ENCODE data around the gene SMTNL1.

SMTNL1 gene

GRCh38 chr11:57501953-57502352, 35.4 kb upstream of the SMTNL1 start:
- DNase-seq (no peak), ATAC-seq (no peak)
- no peak overlapping the region for H3K27ac Mint-ChIP-seq
- H3K4me1 Mint-ChIP-seq = peaks cover 14% of the 10 kb centered on the region
- no peaks in the 10 kb centered on the region for H3K9me3 Mint-ChIP-seq
- no peak overlapping the region for H3K4me3 Mint-ChIP-seq
- no peaks in the 10 kb centered on the region for H3K27me3 Mint-ChIP-seq

GRCh38 chr11:57502376-57502775, 35.0 kb upstream of the SMTNL1 start:
- no peaks in the 10 kb centered on the region for H3K9me3 Mint-ChIP-seq
- ATAC-seq (no peak), DNase-seq (no peak)
- no peaks in the 10 kb centered on the region for H3K27me3 Mint-ChIP-seq
- peaks cover 14% of the 10 kb centered on the region for H3K4me1 Mint-ChIP-seq
- no peak overlapping the region for H3K4me3 Mint-ChIP-seq
- no peak overlapping the region for H3K27ac Mint-ChIP-seq

- ATAC-seq (no peak), DNase-seq (no peak)
- Mint-ChIP-seq H3K27me3 (no peaks in the 10 kb centered on the region), H3K9me3 (no peaks in the 10 kb centered on the region), H3K4me3 (peak overlapping the region in 1 of 2 donors; percentile 3), H3K27ac (no peak overlapping the region), H3K4me1 (peaks cover 14% of the 10 kb centered on the region)
Measured at GRCh38 chr11:57502870-57503269, 34.5 kb upstream of the SMTNL1 start.

GRCh38 chr11:57504511-57504910, 32.9 kb upstream of the SMTNL1 start:
- ATAC-seq (no peak), DNase-seq (no peak)
- Mint-ChIP-seq H3K27me3 (no peaks in the 10 kb centered on the region), H3K4me3 (no peak overlapping the region), H3K27ac (no peak overlapping the region), H3K4me1 (peaks cover 17% of the 10 kb centered on the region), H3K9me3 (no peaks in the 10 kb centered on the region)

- H3K9me3 Mint-ChIP-seq = no peaks in the 10 kb centered on the region
- H3K27ac Mint-ChIP-seq = no peak overlapping the region
- DNase-seq (no peak), ATAC-seq (no peak)
- no peaks in the 10 kb centered on the region for H3K27me3 Mint-ChIP-seq
- H3K4me3 Mint-ChIP-seq = no peak overlapping the region
- peaks cover 15% of the 10 kb centered on the region for H3K4me1 Mint-ChIP-seq
Measured at GRCh38 chr11:57506522-57506921, 30.9 kb upstream of the SMTNL1 start.

- Mint-ChIP-seq H3K27me3 (no peaks in the 10 kb centered on the region), H3K4me3 (no peak overlapping the region), H3K4me1 (peaks cover 36% of the 10 kb centered on the region), H3K27ac (no peak overlapping the region), H3K9me3 (no peaks in the 10 kb centered on the region)
- DNase-seq (no peak), ATAC-seq (no peak)
Measured at GRCh38 chr11:57508341-57509170, 28.8 kb upstream of the SMTNL1 start.

GRCh38 chr11:57511741-57512430, 25.5 kb upstream of the SMTNL1 start:
- H3K9me3 Mint-ChIP-seq = no peaks in the 10 kb centered on the region

GRCh38 chr11:57512646-57513451, 24.5 kb upstream of the SMTNL1 start:
- peak overlapping the region; percentile 100 for H3K4me3 Mint-ChIP-seq
- no peaks in the 10 kb centered on the region for H3K9me3 Mint-ChIP-seq
- DNase-seq (no peak), ATAC-seq (no peak)
- peak overlapping the region in 1 of 2 donors; percentile 95 for H3K27ac Mint-ChIP-seq
- H3K27me3 Mint-ChIP-seq = no peaks in the 10 kb centered on the region
- peaks cover 51% of the 10 kb centered on the region for H3K4me1 Mint-ChIP-seq

More at GRCh38 chr11:57511741-57512430, 25.5 kb upstream of the SMTNL1 start:
- Mint-ChIP-seq H3K4me3 (peak overlapping the region; percentile 100), H3K27me3 (no peaks in the 10 kb centered on the region), H3K4me1 (peaks cover 51% of the 10 kb centered on the region), H3K27ac (peak overlapping the region; percentile 91 to 95)
- peak; percentile 24 for ATAC-seq
- no peak for DNase-seq

- H3K4me1 Mint-ChIP-seq = peaks cover 51% of the 10 kb centered on the region
- H3K4me3 Mint-ChIP-seq = peak overlapping the region; percentile 100
- ATAC-seq (no peak), DNase-seq (no peak)
- H3K27ac Mint-ChIP-seq = peak overlapping the region in 1 of 2 donors; percentile 85
- H3K9me3 Mint-ChIP-seq = no peaks in the 10 kb centered on the region
- H3K27me3 Mint-ChIP-seq = no peaks in the 10 kb centered on the region
Measured at GRCh38 chr11:57513452-57513795, 24.0 kb upstream of the SMTNL1 start.

GRCh38 chr11:57513911-57514537, 23.4 kb upstream of the SMTNL1 start:
- H3K4me3 Mint-ChIP-seq = peak overlapping the region; percentile 100
- no peaks in the 10 kb centered on the region for H3K9me3 Mint-ChIP-seq
- DNase-seq (peak; percentile 35 to 39), ATAC-seq (peak; percentile 65)
- peaks cover 51% of the 10 kb centered on the region for H3K4me1 Mint-ChIP-seq
- no peaks in the 10 kb centered on the region for H3K27me3 Mint-ChIP-seq
- H3K27ac Mint-ChIP-seq = peak overlapping the region; percentile 96

- peak; percentile 67 for ATAC-seq
- Mint-ChIP-seq H3K9me3 (no peaks in the 10 kb centered on the region), H3K4me3 (peak overlapping the region; percentile 100), H3K27me3 (no peaks in the 10 kb centered on the region), H3K4me1 (peaks cover 44% of the 10 kb centered on the region), H3K27ac (peak overlapping the region; percentile 96)
- DNase-seq = peak; percentile 50 to 52
Measured at GRCh38 chr11:57514538-57515331, 22.7 kb upstream of the SMTNL1 start.

- peak within 1 kb of the TSS; percentile 96 for H3K27ac Mint-ChIP-seq
- peak within 1 kb of the TSS; percentile 100 for H3K4me3 Mint-ChIP-seq
- H3K9me3 Mint-ChIP-seq = no peaks in the 10 kb centered on the region
- no peaks in the 10 kb centered on the region for H3K27me3 Mint-ChIP-seq
- DNase-seq (peak; percentile 35 to 56), ATAC-seq (peak; percentile 52)
- peaks cover 40% of the 10 kb centered on the region for H3K4me1 Mint-ChIP-seq
Measured at GRCh38 chr11:57515332-57516060, 21.9 kb upstream of the SMTNL1 start, which contains the start of gene SLC43A1. TSS of gene SLC43A1 (minus strand) at chr11:57515702. CDS start at chr11:57514111, 1,591 bp downstream.

- no peaks in the 10 kb centered on the region for H3K9me3 Mint-ChIP-seq
- peak overlapping the region; percentile 91 to 96 for H3K27ac Mint-ChIP-seq
- no peaks in the 10 kb centered on the region for H3K27me3 Mint-ChIP-seq
- peaks cover 40% of the 10 kb centered on the region for H3K4me1 Mint-ChIP-seq
- H3K4me3 Mint-ChIP-seq = peak overlapping the region; percentile 100
- ATAC-seq = no peak
- DNase-seq = no peak
Measured at GRCh38 chr11:57516061-57516443, 21.3 kb upstream of the SMTNL1 start.

GRCh38 chr11:57521116-57521515, 16.3 kb upstream of the SMTNL1 start:
- Mint-ChIP-seq H3K4me1 (peaks cover 8% of the 10 kb centered on the region), H3K9me3 (no peaks in the 10 kb centered on the region), H3K27ac (no peak overlapping the region), H3K27me3 (no peaks in the 10 kb centered on the region), H3K4me3 (no peak overlapping the region)
- ATAC-seq = no peak
- no peak for DNase-seq

Measured in stimulated activated naive CD8-positive, alpha-beta T cell treated with anti-CD3 and anti-CD28 coated beads, Interleukin-15, amount 100 ng/mL, for 72 hours (primary cell).